ENCODE measurements around the gene ADAMTS7.
A peak's percentile ranks its signal among the peaks of the same experiment; 100 is the strongest.
"Not testable (repeated sequence)": the region's sequence is repeated elsewhere in the genome, so short reads cannot be mapped to it uniquely, and the experiment has no call there.

The ADAMTS7 gene, protein sequence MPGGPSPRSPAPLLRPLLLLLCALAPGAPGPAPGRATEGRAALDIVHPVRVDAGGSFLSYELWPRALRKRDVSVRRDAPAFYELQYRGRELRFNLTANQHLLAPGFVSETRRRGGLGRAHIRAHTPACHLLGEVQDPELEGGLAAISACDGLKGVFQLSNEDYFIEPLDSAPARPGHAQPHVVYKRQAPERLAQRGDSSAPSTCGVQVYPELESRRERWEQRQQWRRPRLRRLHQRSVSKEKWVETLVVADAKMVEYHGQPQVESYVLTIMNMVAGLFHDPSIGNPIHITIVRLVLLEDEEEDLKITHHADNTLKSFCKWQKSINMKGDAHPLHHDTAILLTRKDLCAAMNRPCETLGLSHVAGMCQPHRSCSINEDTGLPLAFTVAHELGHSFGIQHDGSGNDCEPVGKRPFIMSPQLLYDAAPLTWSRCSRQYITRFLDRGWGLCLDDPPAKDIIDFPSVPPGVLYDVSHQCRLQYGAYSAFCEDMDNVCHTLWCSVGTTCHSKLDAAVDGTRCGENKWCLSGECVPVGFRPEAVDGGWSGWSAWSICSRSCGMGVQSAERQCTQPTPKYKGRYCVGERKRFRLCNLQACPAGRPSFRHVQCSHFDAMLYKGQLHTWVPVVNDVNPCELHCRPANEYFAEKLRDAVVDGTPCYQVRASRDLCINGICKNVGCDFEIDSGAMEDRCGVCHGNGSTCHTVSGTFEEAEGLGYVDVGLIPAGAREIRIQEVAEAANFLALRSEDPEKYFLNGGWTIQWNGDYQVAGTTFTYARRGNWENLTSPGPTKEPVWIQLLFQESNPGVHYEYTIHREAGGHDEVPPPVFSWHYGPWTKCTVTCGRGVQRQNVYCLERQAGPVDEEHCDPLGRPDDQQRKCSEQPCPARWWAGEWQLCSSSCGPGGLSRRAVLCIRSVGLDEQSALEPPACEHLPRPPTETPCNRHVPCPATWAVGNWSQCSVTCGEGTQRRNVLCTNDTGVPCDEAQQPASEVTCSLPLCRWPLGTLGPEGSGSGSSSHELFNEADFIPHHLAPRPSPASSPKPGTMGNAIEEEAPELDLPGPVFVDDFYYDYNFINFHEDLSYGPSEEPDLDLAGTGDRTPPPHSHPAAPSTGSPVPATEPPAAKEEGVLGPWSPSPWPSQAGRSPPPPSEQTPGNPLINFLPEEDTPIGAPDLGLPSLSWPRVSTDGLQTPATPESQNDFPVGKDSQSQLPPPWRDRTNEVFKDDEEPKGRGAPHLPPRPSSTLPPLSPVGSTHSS (N-terminal part only)

GRCh38 chr15:78811124-78811824 is at the start of gene ADAMTS7:
Gene ADAMTS7 (minus strand): TSS chr15:78811464. CDS start chr15:78811220, 244 bp downstream.
- DNase-seq (ENCODE audit: low read depth in 2 of 2): no peak

GRCh38 chr15:78859971-78860719 is 48.9 kb upstream of the ADAMTS7 start:
- peak; percentile 54 to 74 for DNase-seq (ENCODE audit: low read depth in 2 of 2)

GRCh38 chr15:78855746-78856145 is 44.5 kb upstream of the ADAMTS7 start:
- no peak for DNase-seq (ENCODE audit: low read depth in 2 of 2)

GRCh38 chr15:78854833-78855372 is 43.6 kb upstream of the ADAMTS7 start:
- DNase-seq (ENCODE audit: low read depth in 2 of 2): no peak

- DNase-seq (ENCODE audit: low read depth in 2 of 2): no peak
These were observed 42.2 kb upstream of the ADAMTS7 start for GRCh38 chr15:78853500-78853899.

DNA sequence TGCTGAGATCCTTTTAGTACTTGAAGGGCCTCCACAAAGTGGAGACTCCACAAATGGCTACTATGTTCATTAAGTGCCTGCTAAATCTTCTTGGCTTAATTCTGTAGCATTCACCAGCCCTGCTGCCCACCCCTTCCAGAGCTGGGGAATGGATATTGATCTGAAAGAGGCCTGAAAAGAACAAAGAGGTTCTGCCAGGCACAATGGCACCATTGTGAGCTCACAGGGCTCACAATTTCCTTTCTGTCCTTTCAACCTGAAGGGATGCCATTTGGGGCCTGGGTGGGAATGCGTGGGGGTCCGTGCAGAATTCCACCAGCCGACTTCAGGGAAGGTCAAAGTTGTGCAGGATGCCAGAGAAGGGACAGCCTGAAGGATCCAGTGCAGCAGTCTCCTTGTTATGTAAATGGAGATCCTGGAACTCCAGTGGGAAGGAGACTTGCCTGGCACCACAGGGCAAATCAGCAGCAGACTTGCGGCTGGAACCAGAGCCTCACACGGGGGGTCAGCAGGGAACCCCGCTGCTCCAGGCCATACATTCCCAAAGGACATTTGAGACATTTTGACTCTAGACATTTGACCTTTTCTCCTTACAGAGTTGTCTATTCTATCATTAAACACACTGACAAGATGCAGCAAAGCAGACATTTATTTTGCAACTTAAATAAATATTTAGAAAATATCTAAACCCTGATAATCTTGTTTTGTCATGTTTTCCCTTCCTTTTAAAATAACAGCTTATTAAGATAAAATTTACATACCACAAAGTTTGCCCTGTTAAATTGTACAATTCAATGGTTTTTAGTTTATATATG is 39.9 kb upstream of the ADAMTS7 start:
- DNase-seq (ENCODE audit: low read depth in 2 of 2): no peak

DNA sequence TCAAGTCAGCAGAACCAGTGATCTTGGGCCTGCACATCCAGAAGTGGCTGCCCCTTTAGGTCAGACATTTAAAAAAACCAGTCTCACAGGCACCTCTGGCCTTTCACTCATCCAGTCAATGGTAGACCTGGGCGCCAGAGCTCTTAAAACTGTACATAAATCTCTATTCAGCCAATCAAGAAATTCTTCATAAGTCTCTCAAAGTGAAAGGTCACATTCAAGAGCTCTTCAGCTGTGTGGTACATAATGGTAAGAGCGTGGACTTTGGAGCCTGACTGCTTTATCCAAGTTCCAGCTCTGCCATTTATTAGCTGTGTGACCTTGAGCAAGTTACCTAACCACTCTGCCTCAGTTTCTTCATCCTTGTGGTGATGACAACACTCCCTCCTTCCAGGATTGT is 39.1 kb upstream of the ADAMTS7 start:
- no peak for DNase-seq (ENCODE audit: low read depth in 2 of 2)

DNA sequence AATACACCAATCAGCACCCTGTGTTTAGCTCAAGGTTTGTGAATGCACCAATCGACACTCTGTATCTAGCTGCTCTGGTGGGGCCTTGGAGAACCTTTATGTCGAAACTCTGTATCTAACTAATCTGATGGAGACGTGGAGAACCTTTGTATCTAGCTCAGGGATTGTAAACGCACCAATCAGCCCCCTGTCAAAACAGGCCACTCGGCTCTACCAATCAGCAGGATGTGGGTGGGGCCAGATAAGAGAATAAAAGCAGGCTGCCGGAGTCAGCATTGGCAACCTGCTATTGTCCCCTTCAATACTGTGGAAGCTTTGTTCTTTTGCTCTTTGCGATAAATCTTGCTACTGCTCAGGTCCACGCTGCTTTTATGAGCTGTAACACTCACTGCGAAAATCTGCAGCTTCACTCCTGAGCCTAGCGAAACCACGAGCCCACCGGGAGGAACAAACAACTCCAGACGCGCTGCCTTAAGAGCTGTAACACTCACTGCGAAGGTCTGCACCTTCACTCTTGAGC is 36.2 kb upstream of the ADAMTS7 start:
- DNase-seq (ENCODE audit: low read depth in 2 of 2): not testable (repeated sequence)

DNA sequence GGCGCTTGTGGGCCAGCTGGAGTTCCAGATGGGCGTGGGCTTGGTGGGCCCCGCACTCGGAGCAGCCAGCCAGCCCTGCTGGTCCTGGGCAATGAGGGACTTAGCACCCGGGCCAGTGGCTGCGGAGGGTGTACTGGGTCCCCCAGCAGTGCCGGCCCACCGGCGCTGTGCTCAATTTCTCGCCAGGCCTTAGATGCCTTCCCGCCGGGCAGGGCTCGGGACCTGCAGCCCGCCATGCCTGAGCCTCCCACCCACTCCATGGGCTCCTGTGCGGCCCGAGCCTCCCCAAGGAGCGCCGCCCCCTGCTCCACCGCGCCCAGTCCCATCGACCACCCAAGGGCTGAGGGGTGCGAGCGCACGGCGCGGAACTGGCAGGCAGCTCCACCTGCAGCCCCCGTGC is 35.6 kb upstream of the ADAMTS7 start:
- not testable (repeated sequence) for DNase-seq (ENCODE audit: low read depth in 2 of 2)

DNA sequence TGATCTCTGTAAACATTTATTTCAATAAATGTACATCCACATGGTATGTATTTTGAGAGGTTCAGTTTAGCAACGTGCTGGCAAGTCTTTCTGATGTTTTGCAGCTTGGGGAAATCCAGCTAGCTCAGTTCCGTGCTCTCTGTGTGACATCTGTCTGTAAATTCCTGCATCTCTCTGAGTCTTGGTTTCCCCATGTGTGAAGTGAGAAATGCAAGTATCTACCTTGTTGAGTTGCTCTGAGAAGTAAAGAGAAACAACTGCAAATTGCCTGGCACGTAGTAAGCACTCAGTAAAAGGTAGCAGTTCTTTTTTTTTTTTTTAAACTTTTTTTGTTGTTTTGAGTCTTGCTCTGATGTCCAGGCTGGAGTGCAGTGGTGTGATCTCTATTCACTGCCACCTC is 31.3 kb upstream of the ADAMTS7 start:
- no peak for DNase-seq (ENCODE audit: low read depth in 2 of 2)

GRCh38 chr15:78841891-78842290 is 30.6 kb upstream of the ADAMTS7 start:
- DNase-seq (ENCODE audit: low read depth in 2 of 2): no peak

GRCh38 chr15:78841376-78841706 is 30.1 kb upstream of the ADAMTS7 start:
- DNase-seq (ENCODE audit: low read depth in 2 of 2): no peak

- no peak for DNase-seq (ENCODE audit: low read depth in 2 of 2)
These were observed 29.6 kb upstream of the ADAMTS7 start for GRCh38 chr15:78840661-78841375.

DNA sequence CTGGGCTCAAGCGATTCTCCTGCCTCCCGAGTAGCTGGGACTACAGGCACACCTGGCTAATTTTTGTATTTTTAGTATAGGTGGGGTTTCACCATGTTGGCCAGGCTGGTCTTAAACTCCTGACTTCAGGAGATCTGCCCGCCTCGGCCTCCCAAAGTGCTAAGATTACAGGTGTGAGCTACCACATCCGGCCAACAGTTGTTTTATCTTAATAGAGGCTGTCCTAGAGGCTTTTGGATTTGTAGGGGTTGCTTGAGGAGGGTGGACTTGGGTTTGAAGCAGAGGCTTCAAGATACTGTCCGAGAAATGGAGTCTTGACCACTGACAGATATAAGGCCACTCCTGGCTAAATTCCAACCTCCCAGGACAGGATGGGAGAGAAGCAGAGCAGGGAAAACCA is 27.9 kb upstream of the ADAMTS7 start:
- DNase-seq (ENCODE audit: low read depth in 2 of 2): not testable (repeated sequence)

DNA sequence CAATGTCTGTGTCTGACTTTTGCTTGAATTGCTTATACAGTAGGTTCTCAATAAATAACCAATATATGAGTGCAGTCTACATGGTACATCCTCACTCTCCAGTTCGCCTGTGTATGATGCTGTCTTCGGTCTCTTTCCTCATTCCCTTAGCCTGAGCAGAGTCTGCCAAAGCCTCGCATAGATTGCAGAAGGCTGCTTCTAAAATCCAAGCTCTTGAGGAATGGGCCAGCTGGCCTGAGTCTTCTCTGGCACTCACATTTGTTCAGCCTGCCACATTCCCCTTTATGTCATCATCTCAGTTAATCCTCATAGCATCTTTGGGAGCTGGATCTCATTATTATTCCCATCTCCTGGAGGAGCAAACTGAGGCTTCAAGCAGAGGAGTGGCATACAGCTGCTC is 27.2 kb upstream of the ADAMTS7 start:
- DNase-seq (ENCODE audit: low read depth in 2 of 2): no peak

- no peak for DNase-seq (ENCODE audit: low read depth in 2 of 2)
These were observed 26.3 kb upstream of the ADAMTS7 start for GRCh38 chr15:78837543-78837942.

- DNase-seq (ENCODE audit: low read depth in 2 of 2): no peak
These were observed 25.9 kb upstream of the ADAMTS7 start for GRCh38 chr15:78837131-78837530.

GRCh38 chr15:78836333-78836732 is 25.1 kb upstream of the ADAMTS7 start:
- DNase-seq (ENCODE audit: low read depth in 2 of 2): no peak

Measured in stimulated activated CD4-positive, alpha-beta T cell treated with anti-CD3 and anti-CD28 coated beads, Interleukin-15, amount 100 ng/mL, for 48 hours (primary cell).